CD14-positive monocyte (primary cell): ENCODE measurements around the gene MTA1. TPM values are rescaled to one million over a fixed set of nuclear protein-coding genes. Genes with fewer than 3 reads are reported as not detected.

Source experiments
- DNase-seq, 3 donors: peaks; one replicate each; pipeline ENCODE4 v3.0.0-alpha.2; 2011 to 2022
- H2AFZ ChIP-seq: 2 replicates; pipeline ENCODE4 v1.6.0; 2012; ENCODE audit warnings: mild to moderate bottlenecking, low read depth, low read length, inconsistent platforms; ENCODE audit not compliant: insufficient read depth, poor library complexity, severe bottlenecking
- H3K27ac ChIP-seq, 2 donors: 1 replicate in 1 of 2; 2 replicates in 1 of 2; pipeline ENCODE4 v1.5.1; 2012 to 2013; ENCODE audit warnings: low read length in 2 of 2, control low read depth in 1 of 2, inconsistent platforms in 1 of 2, low read depth in 1 of 2, mild to moderate bottlenecking in 1 of 2
- H3K27me3 ChIP-seq, 2 donors: one replicate each; pipeline versions ENCODE4 v1.6.0 to v1.6.1; 2011 to 2013; ENCODE audit warnings: low read length in 2 of 2; ENCODE audit not compliant: control insufficient read depth in 2 of 2, insufficient read depth in 2 of 2
- H3K36me3 ChIP-seq, 2 donors: replicated peaks in 1 of 2; 1 replicate in 1 of 2; 2 replicates in 1 of 2; pipeline versions ENCODE4 v1.5.1 to v1.6.1; 2012 to 2013; ENCODE audit warnings: low read length in 2 of 2, control low read depth in 1 of 2, inconsistent platforms in 1 of 2, mild to moderate bottlenecking in 1 of 2; ENCODE audit not compliant: insufficient read depth in 2 of 2, control insufficient read depth in 1 of 2
- H3K4me1 ChIP-seq, 2 donors: 1 replicate in 1 of 2; 2 replicates in 1 of 2; pipeline versions ENCODE4 v1.5.1 to v1.6.1; 2012 to 2013; ENCODE audit warnings: low read length in 2 of 2, control low read depth in 1 of 2, inconsistent platforms in 1 of 2, mild to moderate bottlenecking in 1 of 2, moderate library complexity in 1 of 2; ENCODE audit not compliant: insufficient read depth in 2 of 2, control insufficient read depth in 1 of 2
- H3K4me2 ChIP-seq: replicated peaks from 2 replicates; pipeline ENCODE3; 2012; ENCODE audit warnings: low read length, moderate library complexity, mild to moderate bottlenecking; ENCODE audit not compliant: poor library complexity, severe bottlenecking; ENCODE audit errors: extremely low read depth
- H3K4me3 ChIP-seq, 3 experiments: fragments of 200-600 bp in 1 of 3; sonication (generic) in 1 of 3; replicated peaks in 1 of 3; 1 replicate in 2 of 3; 2 replicates in 1 of 3; pipeline ENCODE4 v1.5.1; 2011 to 2013; ENCODE audit warnings: low read length in 3 of 3, mild to moderate bottlenecking in 3 of 3, control low read depth in 2 of 3, low read depth in 2 of 3, inconsistent platforms in 1 of 3, moderate library complexity in 1 of 3
- H3K79me2 ChIP-seq: 2 replicates; pipeline ENCODE4 v1.6.0; 2012; ENCODE audit warnings: mild to moderate bottlenecking, control low read depth, inconsistent platforms, low read length, moderate library complexity; ENCODE audit not compliant: insufficient read depth
- H3K9ac ChIP-seq: 2 replicates; pipeline ENCODE4 v1.6.0; 2017; ENCODE audit warnings: low read length, mild to moderate bottlenecking; ENCODE audit not compliant: insufficient read depth, poor library complexity, severe bottlenecking
- H3K9me3 ChIP-seq, 2 donors: replicated peaks in 1 of 2; 1 replicate in 1 of 2; 2 replicates in 1 of 2; pipeline versions ENCODE4 v1.5.1 to v1.6.1; 2012 to 2013; ENCODE audit warnings: low read length in 2 of 2, control low read depth in 1 of 2; ENCODE audit not compliant: control insufficient read depth in 1 of 2, insufficient read depth in 1 of 2
- H4K20me1 ChIP-seq: 2 replicates; pipeline ENCODE4 v1.6.0; 2012; ENCODE audit warnings: mild to moderate bottlenecking, low read length, control low read depth, moderate library complexity; ENCODE audit not compliant: insufficient read depth
- H3K27ac Mint-ChIP-seq, 7 donors: one replicate each; pipeline ENCODE4 v1.8.0; 2020; ENCODE audit warnings: mild to moderate bottlenecking in 7 of 7, mixed read lengths in 7 of 7, moderate library complexity in 6 of 7, inconsistent platforms in 2 of 7
- H3K27me3 Mint-ChIP-seq, 3 donors: one replicate each; pipeline ENCODE4 v1.8.0; 2021 to 2022; ENCODE audit warnings: low read depth in 3 of 3, mild to moderate bottlenecking in 3 of 3, mixed read lengths in 3 of 3, moderate library complexity in 3 of 3, inconsistent platforms in 1 of 3
- H3K36me3 Mint-ChIP-seq, 2 donors: one replicate each; pipeline ENCODE4 v1.8.0; 2020; ENCODE audit warnings: mixed read lengths in 2 of 2, inconsistent platforms in 1 of 2, mild to moderate bottlenecking in 1 of 2
- H3K4me1 Mint-ChIP-seq: one replicate; pipeline ENCODE4 v1.8.0; 2020; ENCODE audit warnings: mild to moderate bottlenecking, mixed read lengths
- H3K4me3 Mint-ChIP-seq, 2 donors: one replicate each; pipeline ENCODE4 v1.8.0; 2020; ENCODE audit warnings: mild to moderate bottlenecking in 2 of 2, mixed read lengths in 2 of 2, moderate library complexity in 1 of 2
- H3K9me3 Mint-ChIP-seq, 7 donors: one replicate each; pipeline ENCODE4 v1.8.0; 2020 to 2022; ENCODE audit warnings: mixed read lengths in 7 of 7, mild to moderate bottlenecking in 6 of 7, moderate library complexity in 6 of 7, inconsistent platforms in 2 of 7
- CTCF ChIP-seq: fragments of 200-600 bp; IDR thresholded peaks from one replicate; pipeline ENCODE4 v1.8.0; 2022; ENCODE audit warnings: antibody characterized with exemption, mild to moderate bottlenecking
- WGBS: methylation state at CpG from one replicate; pipeline ENCODE4 v1.1.5; 2013; ENCODE audit warnings: missing lambda C conversion rate; ENCODE audit not compliant: insufficient coverage; 5-methylcytosine and 5-hydroxymethylcytosine counted together
- intact Hi-C, 2 donors: fragments of 100-400 bp; cut with micrococcal nuclease; formaldehyde crosslinking; loops; one replicate each; pipeline versions ENCODE4 v1.15.0 to v1.15.1; 2023
- polyA plus RNA-seq, 3 donors: library from polyadenylated mRNA; depleted of rRNA in 1 of 3; unstranded in 2 of 3; stranded (reverse) in 1 of 3; fragments of 300-500 nt in 2 of 3; fragments of >200 nt in 1 of 3; fragmentation: Illumina TruSeq in 2 of 3; gene quantifications; 1 replicate in 2 of 3; 2 replicates in 1 of 3; pipeline ENCODE4 v1.2.3, GENCODE V29; 2012 to 2021

Gene MTA1
- polyA plus RNA-seq, 3 donors = 0.91 to 102 (median 2.0) TPM

DNA sequence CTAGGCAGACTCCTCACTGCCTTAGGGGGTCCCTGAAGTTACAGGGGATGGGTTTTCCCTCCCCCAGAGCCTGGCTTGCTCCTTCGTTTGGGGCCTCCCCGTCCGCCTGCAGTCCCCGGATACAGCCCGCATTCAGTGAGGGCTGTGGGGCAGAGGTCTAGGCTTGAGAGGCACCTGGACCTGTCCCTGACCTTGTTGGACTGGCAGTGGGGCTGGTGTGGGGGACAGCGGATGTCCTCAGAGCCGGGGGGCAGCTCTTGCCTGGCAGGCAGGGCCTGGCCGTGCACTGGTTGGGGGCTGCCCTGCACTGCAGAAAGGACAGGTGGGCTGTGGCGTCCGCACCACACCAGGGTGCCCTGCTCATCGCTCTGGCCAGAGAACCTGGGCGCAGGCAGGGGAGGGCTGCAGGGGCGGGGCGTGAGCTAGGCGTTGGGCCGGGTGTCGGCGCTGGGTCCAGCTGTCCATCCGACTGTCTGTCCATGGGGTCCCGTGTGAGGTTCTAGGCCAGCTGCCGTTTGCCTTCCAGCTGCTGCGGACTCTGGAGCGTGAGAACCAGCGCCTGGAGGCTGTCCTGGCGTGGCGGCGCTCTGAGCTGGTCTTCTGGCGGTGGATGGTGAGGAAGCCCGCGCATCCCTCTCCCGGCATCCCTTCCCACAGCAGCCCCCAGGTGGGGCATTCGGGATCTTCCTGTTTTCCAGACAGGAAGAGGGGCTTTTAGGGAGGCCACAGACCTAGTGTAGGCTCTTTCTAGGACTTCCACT, 77.4 kb downstream of the MTA1 start:
- Mint-ChIP-seq H3K4me1 (no peaks in the 10 kb centered on the region), H3K27ac (no peak overlapping the region), H3K36me3 (peaks cover 7 to 29% of the 10 kb centered on the region in 2 donors), H3K27me3 (peaks cover 3 to 4% (median 3%) of the 10 kb centered on the region in 3 donors), H3K9me3 (no peaks in the 10 kb centered on the region), H3K4me3 (no peak overlapping the region)
- intact Hi-C loops = no loop called here
- 98% methylated on average over 21 of the region's 32 CpGs for WGBS
- no peak overlapping the region for H3K9ac ChIP-seq
- no peak overlapping the region for H2AFZ ChIP-seq
- no peak overlapping the region for H3K4me3 ChIP-seq
- H3K4me1 ChIP-seq = peaks cover 1 to 3% of the 10 kb centered on the region in 2 donors
- peaks cover 14% of the 10 kb centered on the region for H4K20me1 ChIP-seq
- peak in 1 of 3 donors; percentile 3 for DNase-seq
- H3K4me2 ChIP-seq = no peak overlapping the region
- peaks cover 5 to 14% of the 10 kb centered on the region in 2 donors for H3K36me3 ChIP-seq
- no peaks in the 10 kb centered on the region for H3K27me3 ChIP-seq
- no peak overlapping the region for H3K27ac ChIP-seq
- TF ChIP-seq CTCF = no peak
- no peaks in the 10 kb centered on the region for H3K9me3 ChIP-seq
- peaks cover 1% of the 10 kb centered on the region for H3K79me2 ChIP-seq

- no peaks in the 10 kb centered on the region for H3K9me3 Mint-ChIP-seq
- no peaks in the 10 kb centered on the region for H3K4me1 ChIP-seq
- no peak overlapping the region for H3K4me3 ChIP-seq
- H3K36me3 Mint-ChIP-seq = peaks cover 7 to 29% of the 10 kb centered on the region in 2 donors
- no peak overlapping the region for H3K4me2 ChIP-seq
- no peak for TF ChIP-seq CTCF
- H3K79me2 ChIP-seq = no peaks in the 10 kb centered on the region
- H3K27me3 ChIP-seq = no peaks in the 10 kb centered on the region
- H3K36me3 ChIP-seq = peaks cover 5 to 14% of the 10 kb centered on the region in 2 donors
- WGBS = 97% methylated on average over 30 of the region's 31 CpGs
- H3K9me3 ChIP-seq = no peaks in the 10 kb centered on the region
- intact Hi-C loops = no loop called here
- H3K4me1 Mint-ChIP-seq = no peaks in the 10 kb centered on the region
- no peak for DNase-seq
- no peak overlapping the region for H3K9ac ChIP-seq
- H3K27me3 Mint-ChIP-seq = peaks cover 4 to 7% (median 5%) of the 10 kb centered on the region in 3 donors
- peaks cover 6% of the 10 kb centered on the region for H4K20me1 ChIP-seq
- H3K27ac Mint-ChIP-seq = peak overlapping the region in 2 of 7 donors; percentile 22 to 76
- no peak overlapping the region for H3K27ac ChIP-seq
- H2AFZ ChIP-seq = no peak overlapping the region
- no peak overlapping the region for H3K4me3 Mint-ChIP-seq
Measured at GRCh38 chr14:105497671-105498429, 78.2 kb downstream of the MTA1 start.
